HFF-Myc (cell line): Measurements from ENCODE around the gene PDAP1.
"Not testable (repeated sequence)": the region's sequence is repeated elsewhere in the genome, so short reads cannot be mapped to it uniquely, and the experiment has no call there.

ENCODE experiments used
- DNase-seq: peaks from one replicate; pipeline ENCODE4 v3.0.0-alpha.2; 2011; ENCODE audit warnings: low read depth; ENCODE audit errors: extremely low read depth
- H3K4me3 ChIP-seq: replicated peaks from 2 replicates; pipeline ENCODE4 v1.5.1; 2011; ENCODE audit warnings: low read depth, mild to moderate bottlenecking, control low read depth, low read length
- TF ChIP-seq, protein P1 (sequence below): IDR thresholded peaks from 2 replicates; pipeline ENCODE4 v1.5.1; 2012; ENCODE audit warnings: mild to moderate bottlenecking, low read depth, low read length, control low read depth; ENCODE audit errors: missing control alignments

PDAP1 gene

DNA sequence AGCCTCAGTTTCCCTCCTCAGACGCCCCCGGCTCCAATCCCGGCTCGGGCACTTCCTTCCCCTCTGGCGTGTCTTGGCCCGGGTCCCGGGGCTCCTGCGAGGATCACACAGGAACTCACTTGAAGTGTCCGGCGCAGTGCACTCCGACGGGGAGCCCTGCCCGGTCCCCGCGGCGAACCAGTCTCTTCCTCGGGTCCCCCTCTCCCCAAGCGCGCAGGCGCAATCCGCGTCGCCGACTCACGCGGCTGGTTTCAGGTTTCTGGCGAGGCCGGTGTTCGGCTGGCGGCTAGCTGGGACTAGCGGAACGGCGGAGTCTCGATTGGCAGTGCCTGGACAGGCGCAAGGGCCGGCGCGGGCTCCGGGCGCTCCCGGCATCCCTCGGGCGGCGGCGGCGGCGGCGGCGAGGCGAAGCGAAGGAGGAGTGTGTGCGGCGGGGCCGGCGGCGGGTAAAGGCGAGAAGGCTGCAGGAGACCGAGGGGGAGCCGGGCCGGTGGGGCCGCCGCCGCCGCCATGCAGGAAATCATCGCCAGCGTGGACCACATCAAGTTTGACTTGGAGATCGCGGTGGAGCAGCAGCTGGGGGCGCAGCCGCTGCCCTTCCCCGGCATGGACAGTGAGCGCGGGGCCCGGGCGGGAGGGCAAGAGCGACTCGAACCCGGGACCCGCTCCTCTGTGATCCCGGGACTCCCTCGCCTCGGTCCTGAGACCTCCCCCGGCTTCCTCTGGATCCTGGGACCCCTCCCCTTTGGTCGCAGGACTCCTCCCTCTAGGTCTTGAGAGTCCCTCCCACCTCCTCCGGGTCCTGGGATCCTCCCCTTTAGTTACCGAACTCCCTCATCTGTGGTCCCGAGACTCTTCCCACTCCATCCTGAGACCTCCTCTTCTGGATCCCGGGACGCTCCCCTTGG lies 30.4 kb upstream of the PDAP1 start, which contains the start of the genes CPSF4 and PTCD1:
Gene CPSF4, plus strand, starts transcription at position 371 of the 908 bp plus-strand sequence. Its CDS starts 140 bp downstream, at position 511.
Gene PTCD1, minus strand, starts transcription at position 226 of the 908 bp plus-strand sequence. CDS start 3,556 bp downstream, outside the sequence.
- TF ChIP-seq, protein P1, sequence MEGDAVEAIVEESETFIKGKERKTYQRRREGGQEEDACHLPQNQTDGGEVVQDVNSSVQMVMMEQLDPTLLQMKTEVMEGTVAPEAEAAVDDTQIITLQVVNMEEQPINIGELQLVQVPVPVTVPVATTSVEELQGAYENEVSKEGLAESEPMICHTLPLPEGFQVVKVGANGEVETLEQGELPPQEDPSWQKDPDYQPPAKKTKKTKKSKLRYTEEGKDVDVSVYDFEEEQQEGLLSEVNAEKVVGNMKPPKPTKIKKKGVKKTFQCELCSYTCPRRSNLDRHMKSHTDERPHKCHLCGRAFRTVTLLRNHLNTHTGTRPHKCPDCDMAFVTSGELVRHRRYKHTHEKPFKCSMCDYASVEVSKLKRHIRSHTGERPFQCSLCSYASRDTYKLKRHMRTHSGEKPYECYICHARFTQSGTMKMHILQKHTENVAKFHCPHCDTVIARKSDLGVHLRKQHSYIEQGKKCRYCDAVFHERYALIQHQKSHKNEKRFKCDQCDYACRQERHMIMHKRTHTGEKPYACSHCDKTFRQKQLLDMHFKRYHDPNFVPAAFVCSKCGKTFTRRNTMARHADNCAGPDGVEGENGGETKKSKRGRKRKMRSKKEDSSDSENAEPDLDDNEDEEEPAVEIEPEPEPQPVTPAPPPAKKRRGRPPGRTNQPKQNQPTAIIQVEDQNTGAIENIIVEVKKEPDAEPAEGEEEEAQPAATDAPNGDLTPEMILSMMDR = no peak
- peak within 1 kb of the TSS; percentile 91 for H3K4me3 ChIP-seq
- DNase-seq = peak; percentile 83

DNA sequence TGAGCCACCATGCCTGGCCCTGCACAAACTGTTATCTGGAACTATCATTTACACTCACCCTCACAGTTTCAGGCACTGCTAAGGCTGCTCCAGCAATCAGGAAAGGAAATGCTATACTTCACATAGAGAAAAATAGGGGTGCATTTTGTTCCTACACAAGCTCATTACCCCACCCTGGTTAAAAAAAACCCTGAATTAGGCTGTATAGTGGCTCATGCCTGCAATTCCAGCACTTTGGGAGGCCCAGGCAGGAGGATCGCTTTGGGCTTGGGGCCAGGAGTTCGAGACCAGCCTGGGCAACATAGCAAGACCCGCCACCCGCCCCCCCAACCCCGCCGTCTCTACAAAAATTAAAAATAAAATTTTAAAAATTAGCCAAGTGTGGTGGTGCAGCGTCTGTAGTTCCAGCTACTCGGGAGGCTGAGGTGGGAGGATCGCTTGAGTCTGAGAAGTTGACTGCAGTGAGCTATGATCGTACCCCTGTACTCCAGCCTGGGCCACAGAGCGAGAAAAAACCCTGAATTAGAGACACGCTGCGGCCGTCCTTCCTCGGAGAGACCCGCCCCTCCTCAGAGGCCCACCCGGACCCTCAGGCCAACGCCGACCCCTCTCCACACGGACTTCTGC lies 29.7 kb upstream of the PDAP1 start:
- H3K4me3 ChIP-seq = peak overlapping the region; percentile 91
- TF ChIP-seq, protein P1 = no peak
- no peak for DNase-seq

DNA sequence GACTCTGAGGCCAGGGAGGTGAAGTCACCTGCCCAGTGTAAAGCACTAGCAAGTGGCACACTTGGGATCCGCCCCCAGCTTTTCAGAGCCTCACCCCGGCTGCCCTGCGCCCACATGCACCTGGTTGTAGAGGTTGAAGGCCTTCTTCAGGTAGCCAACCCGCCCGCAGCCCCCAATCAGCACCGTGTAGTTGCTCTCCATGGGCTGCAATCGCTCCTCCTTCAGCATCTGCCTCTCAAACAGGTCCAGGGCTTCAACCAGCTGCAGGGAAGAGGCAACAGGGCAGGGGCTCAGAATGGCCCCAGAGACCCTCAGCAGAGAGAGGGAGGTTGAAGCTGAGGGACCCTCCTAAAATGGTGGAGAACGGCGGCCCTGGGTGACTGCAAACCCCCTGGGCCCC lies 24.8 kb upstream of the PDAP1 start:
- DNase-seq = no peak
- TF ChIP-seq, protein P1 = no peak
- no peak overlapping the region for H3K4me3 ChIP-seq

DNA sequence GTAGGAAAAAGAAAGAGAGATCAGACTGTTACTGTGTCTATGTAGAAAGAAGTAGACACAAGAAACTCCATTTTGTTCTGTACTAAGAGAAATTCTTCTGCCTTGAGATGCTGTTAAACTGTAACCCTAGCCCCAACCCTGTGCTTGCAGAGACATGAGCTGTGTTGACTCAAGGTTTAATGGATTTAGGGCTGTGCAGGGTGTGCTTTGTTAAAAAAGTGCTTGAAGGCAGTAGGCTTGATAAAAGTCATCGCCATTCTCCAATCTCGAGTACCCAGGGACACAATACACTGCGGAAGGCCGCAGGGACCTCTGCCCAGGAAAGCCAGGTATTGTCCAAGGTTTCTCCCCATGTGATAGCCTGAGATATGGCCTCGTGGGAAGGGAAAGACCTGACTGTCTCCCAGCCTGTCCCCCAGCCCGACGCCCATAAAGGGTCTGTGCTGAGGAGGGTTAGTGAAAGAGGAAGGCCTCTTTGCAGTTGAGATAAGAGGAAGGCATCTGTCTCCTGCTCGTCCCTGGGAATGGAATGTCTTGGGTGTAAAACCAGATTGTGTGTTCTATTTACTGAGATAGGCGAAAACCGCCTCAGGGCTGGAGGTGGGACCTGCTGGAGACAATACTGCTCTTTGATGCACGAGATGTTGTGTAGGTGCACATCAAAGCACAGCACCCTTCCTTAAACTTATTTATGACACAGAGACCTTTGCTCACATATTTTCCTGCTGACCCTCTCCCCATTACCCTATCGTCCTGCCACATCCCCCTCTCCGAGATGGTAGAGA lies 23.6 kb upstream of the PDAP1 start:
- not testable (repeated sequence) for DNase-seq, H3K4me3 ChIP-seq

DNA sequence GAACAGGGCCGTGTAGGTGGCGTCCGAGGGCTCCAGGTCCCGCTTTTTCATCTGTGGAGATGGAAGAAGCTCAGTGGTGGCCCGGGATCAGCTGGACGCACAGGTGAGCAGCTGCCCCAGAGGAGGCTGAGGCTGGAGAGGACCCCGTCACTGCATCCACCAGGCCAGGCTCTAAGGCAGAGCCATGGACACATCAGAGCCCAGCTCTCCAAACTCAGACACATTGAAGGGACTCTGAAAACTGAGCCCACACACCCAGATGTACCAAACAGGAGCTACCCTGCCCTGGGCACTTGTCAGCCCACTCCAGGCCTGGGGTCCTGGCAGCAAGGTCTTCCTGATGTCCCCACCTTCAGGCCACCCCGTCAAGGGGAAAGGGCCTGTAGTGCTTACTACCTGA lies 21.4 kb upstream of the PDAP1 start:
- TF ChIP-seq, protein P1 = no peak
- DNase-seq = no peak
- H3K4me3 ChIP-seq = no peak overlapping the region

DNA sequence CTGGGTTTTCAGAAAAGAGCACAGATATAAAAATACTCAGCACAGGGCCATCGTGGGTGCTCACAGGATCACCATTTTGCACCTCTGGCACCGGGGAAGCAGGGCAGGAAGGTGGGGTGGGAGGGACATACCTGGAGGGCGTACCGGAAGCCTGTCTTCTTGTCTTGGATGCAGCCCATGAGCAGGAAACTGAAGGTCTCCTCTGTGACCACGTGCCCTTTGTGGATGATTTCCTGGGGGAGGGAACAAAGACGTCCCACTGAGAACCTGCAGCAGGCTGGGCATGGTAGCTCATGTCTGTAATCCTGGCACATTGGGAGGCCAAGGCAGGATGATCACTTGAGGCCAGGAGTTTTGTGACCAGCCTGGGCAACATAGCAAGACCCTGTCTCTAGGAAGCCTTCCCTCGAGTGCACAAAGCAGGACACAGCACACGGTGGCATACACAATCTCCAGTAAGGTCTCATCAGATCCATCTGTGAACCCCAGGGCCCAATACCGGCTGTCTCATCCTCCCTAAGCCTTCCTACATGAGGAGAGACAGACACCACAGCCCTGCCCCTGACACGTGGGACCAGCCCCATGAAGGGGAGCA lies 20.7 kb upstream of the PDAP1 start:
- H3K4me3 ChIP-seq = no peak overlapping the region
- TF ChIP-seq, protein P1 = no peak
- no peak for DNase-seq
